Nephron progenitor cell (in vitro differentiated cells): ENCODE data around the gene MTA2.
A peak's percentile ranks its signal among the peaks of the same experiment; 100 is the strongest.
"Not testable (repeated sequence)": the region's sequence is repeated elsewhere in the genome, so short reads cannot be mapped to it uniquely, and the experiment has no call there.

Experiments used
- DNase-seq: peaks from one replicate; pipeline ENCODE4 v3.0.0; 2021
- H3K27ac Mint-ChIP-seq: 2 replicates; pipeline ENCODE4 v1.8.0; 2021; ENCODE audit warnings: mild to moderate bottlenecking, moderate library complexity, mixed read lengths
- H3K27me3 Mint-ChIP-seq: 2 replicates; pipeline ENCODE4 v1.8.0; 2021; ENCODE audit warnings: mild to moderate bottlenecking, low read depth, mixed read lengths; ENCODE audit not compliant: poor library complexity
- H3K36me3 Mint-ChIP-seq: 2 replicates; pipeline ENCODE4 v1.8.0; 2021; ENCODE audit warnings: low read depth, mixed read lengths
- H3K4me1 Mint-ChIP-seq: 2 replicates; pipeline ENCODE4 v1.8.0; 2021; ENCODE audit warnings: mixed read lengths
- H3K4me3 Mint-ChIP-seq: 2 replicates; pipeline ENCODE4 v1.8.0; 2021; ENCODE audit warnings: mild to moderate bottlenecking, moderate library complexity, mixed read lengths
- H3K9me3 Mint-ChIP-seq: 2 replicates; pipeline ENCODE4 v1.8.0; 2021; ENCODE audit warnings: mild to moderate bottlenecking, moderate library complexity, mixed read lengths
- TF ChIP-seq, protein P1 (sequence below): fragments of 200-600 bp; sonication (generic); IDR thresholded peaks from 2 replicates; pipeline ENCODE4 v1.5.0; 2021; ENCODE audit warnings: antibody characterized with exemption

The MTA2 gene

DNA sequence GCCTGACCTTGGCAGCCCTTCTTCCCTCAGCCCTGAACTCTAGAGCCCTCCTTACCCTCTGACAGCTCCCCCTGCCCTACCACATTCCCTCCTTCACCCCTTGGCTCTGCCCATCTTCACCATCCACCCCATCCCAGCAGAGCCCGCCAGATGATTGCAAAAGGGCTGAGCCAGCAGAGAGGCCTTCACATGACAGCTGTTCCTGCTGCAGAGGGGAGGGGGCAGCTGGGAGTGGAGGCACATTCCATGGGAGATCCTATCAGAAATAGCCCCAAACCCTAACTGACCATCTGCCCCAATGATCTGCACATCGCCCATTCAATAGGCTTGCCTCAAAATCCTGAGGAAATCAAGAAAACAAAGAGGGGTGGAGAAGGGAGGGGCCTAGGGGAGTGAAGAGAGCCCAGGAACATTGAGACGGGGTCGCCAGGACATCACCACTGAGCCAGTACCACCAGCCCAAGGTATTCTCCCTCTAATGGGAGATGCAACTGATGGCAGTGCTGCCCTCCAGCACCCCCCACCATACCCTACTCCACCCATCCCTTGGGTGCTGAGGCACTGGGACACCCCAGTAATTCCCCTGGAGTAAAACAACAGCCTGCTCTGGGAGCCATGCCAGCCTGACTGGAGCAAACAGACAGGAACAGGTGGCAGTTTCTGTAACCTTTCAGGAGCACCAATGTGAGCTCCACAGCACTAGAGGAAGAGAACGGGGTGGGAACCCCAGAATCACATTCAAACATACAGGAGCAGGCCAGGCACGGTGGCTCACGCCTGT lies 47.1 kb downstream of the MTA2 start:
- no peaks in the 10 kb centered on the region for H3K9me3 Mint-ChIP-seq
- H3K4me3 Mint-ChIP-seq = no peak overlapping the region
- TF ChIP-seq, protein P1, sequence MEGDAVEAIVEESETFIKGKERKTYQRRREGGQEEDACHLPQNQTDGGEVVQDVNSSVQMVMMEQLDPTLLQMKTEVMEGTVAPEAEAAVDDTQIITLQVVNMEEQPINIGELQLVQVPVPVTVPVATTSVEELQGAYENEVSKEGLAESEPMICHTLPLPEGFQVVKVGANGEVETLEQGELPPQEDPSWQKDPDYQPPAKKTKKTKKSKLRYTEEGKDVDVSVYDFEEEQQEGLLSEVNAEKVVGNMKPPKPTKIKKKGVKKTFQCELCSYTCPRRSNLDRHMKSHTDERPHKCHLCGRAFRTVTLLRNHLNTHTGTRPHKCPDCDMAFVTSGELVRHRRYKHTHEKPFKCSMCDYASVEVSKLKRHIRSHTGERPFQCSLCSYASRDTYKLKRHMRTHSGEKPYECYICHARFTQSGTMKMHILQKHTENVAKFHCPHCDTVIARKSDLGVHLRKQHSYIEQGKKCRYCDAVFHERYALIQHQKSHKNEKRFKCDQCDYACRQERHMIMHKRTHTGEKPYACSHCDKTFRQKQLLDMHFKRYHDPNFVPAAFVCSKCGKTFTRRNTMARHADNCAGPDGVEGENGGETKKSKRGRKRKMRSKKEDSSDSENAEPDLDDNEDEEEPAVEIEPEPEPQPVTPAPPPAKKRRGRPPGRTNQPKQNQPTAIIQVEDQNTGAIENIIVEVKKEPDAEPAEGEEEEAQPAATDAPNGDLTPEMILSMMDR = no peak
- peak overlapping the region; percentile 11 for H3K27ac Mint-ChIP-seq
- H3K27me3 Mint-ChIP-seq = peaks cover 13% of the 10 kb centered on the region
- H3K36me3 Mint-ChIP-seq = peaks cover 21% of the 10 kb centered on the region
- peaks cover 80% of the 10 kb centered on the region for H3K4me1 Mint-ChIP-seq
- DNase-seq = no peak

DNA sequence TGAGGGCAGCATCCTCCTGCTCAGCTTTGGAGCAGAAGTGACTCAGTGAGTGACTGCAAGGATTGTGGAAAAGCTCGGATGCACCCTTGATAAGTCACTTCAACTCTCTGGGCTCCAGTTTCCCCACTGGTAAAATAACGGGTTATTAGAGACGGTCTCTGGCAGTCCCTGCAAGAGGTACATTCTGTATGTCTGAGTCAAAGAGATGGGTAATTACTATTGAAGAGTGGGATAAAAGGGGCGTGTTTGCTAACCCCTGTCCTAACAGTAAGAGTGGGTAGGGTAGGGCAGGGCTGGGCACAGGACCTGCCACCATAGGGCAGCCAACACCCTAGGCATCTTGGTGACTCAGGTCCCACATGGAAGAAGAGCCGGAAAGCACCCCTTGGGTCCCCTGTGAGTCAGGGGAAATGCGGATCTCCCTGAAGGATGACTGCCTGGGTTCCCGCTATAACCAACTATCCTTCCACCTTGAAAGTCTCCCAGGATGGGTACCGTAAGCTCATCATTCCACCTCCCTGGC lies 47.8 kb downstream of the MTA2 start:
- Mint-ChIP-seq H3K36me3 (peaks cover 15% of the 10 kb centered on the region), H3K9me3 (no peaks in the 10 kb centered on the region), H3K4me3 (no peak overlapping the region), H3K27ac (peak overlapping the region; percentile 95), H3K4me1 (peaks cover 76% of the 10 kb centered on the region), H3K27me3 (peaks cover 16% of the 10 kb centered on the region)
- no peak for DNase-seq
- TF ChIP-seq, protein P1 = no peak

DNA sequence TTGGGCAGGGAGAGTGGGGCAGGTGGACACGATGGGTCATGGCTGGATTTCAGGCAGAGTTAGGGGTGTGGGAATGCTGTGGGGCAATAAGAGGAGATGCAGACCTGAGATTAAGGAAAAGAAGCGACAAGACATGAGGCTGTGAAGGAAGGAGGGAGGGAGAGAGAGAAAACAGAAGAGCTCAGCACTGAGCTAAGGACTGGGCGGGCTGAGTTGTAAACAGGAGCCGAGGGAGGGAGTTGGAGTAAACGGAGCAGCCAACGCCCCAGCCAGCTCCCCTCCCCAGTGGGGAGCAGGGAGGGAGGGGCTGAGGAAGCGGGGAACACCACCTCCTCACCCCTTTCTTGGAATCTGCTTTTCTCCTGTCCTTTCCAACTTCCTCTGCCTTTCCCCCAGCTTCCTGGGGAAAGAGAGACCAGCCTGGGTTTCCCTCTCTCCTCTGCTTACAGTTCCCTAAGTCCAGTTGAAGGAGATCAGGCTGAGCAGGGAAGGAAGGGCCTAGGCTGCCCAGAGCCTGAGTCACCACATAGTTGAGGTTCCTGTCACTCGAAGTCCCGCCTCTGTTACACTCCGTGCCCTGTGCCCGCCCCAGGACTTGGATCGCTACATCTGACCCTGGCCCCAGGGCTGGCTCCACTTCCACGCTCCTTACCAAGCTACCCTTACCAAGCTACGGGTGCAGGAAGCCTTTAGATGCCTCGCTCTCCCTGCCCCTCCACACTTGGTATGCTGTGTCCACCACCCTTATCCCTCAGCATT lies 48.4 kb downstream of the MTA2 start:
- Mint-ChIP-seq H3K27ac (peak overlapping the region; percentile 95), H3K4me1 (peaks cover 82% of the 10 kb centered on the region), H3K9me3 (no peaks in the 10 kb centered on the region), H3K36me3 (peaks cover 9% of the 10 kb centered on the region), H3K27me3 (peaks cover 23% of the 10 kb centered on the region), H3K4me3 (peak overlapping the region; percentile 45)
- TF ChIP-seq, protein P1 = no peak
- peak; percentile 47 for DNase-seq

DNA sequence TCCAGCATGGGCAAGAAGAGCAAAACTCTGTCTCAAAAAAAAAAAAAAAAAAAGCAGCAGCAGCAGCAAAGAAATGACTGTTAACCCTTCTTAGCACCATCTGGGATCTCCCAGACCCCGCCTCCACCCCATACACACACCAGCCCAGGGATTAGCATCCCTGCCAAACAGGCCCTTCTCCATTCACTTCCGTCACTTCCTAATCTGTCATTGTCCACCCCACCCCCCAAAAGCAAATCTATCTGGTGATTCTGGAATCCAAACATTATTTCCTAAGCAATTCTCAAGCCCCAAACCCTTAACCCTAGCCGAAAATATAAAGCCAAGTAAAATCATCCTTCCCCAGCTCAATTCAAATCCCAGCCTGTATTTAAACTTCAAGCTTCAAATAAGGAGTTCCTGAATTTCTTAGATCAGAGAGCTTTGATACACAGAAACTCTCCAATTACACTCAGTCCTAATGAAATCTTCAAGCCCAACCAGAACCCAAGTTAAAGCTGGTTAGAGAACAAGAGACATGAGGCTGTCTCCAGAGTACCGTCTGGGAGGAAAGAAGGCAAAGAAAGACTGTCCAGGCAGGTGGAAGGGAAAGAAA lies 49.1 kb downstream of the MTA2 start:
- Mint-ChIP-seq H3K36me3 (peaks cover 9% of the 10 kb centered on the region), H3K27me3 (peaks cover 29% of the 10 kb centered on the region), H3K4me1 (peaks cover 89% of the 10 kb centered on the region), H3K27ac (peak overlapping the region; percentile 95), H3K9me3 (no peaks in the 10 kb centered on the region), H3K4me3 (peak overlapping the region; percentile 37)
- TF ChIP-seq, protein P1 = no peak
- no peak for DNase-seq

DNA sequence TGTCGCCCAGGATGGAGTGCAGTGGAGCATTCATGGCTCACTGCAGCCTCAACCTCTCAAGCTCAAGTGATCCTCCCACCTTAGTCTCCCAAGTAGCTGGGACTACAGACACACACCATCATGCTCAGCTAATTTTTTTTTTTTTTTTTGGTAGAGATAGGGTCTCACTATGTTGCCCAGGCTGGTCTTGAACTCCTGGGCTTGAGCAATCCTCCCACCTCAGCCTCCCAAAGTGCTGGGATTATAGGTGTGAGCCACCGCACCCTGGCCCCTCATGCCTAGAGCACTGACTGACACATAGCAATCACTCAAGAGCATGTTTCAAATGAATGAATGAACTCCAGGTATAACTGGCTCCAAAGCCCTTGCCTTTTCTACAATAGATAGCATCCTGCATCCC lies 51.2 kb downstream of the MTA2 start:
- not testable (repeated sequence) for H3K27ac Mint-ChIP-seq

More for the DNA sequence above, 51.2 kb downstream of the MTA2 start:
- not testable (repeated sequence) for H3K36me3 Mint-ChIP-seq, H3K4me3 Mint-ChIP-seq, DNase-seq, H3K9me3 Mint-ChIP-seq
- peaks cover 75% of the 10 kb centered on the region for H3K4me1 Mint-ChIP-seq
- peaks cover 33% of the 10 kb centered on the region for H3K27me3 Mint-ChIP-seq
